OCI-LY1 (cell line): ENCODE data around the gene NOC3L.

ENCODE experiments used
- H2AFZ ChIP-seq: fragments of 200-600 bp; sonication (generic), shearing (Covaris generic); 2 replicates; pipeline ENCODE4 v1.6.0; 2014; ENCODE audit warnings: antibody characterized with exemption, mild to moderate bottlenecking, low read length
- H3F3A ChIP-seq: fragments of 200-600 bp; sonication (generic), shearing (Covaris generic); 2 replicates; pipeline ENCODE4 v1.6.0; 2014; ENCODE audit warnings: mild to moderate bottlenecking, antibody characterized with exemption, low read length, moderate library complexity; ENCODE audit not compliant: insufficient read depth
- H3K27ac ChIP-seq: fragments of 200-600 bp; sonication (generic); 2 replicates; pipeline ENCODE4 v1.5.1; 2014; ENCODE audit warnings: low read length, mixed run types, mild to moderate bottlenecking, low read depth; ENCODE audit not compliant: poor library complexity, severe bottlenecking
- H3K27me3 ChIP-seq: fragments of 200-600 bp; sonication (generic); 2 replicates; pipeline ENCODE4 v1.6.0; 2014; ENCODE audit warnings: antibody characterized with exemption, mild to moderate bottlenecking, low read length, moderate library complexity; ENCODE audit not compliant: insufficient read depth
- H3K36me3 ChIP-seq: fragments of 200-600 bp; sonication (generic); 2 replicates; pipeline ENCODE4 v1.6.1; 2014; ENCODE audit warnings: mild to moderate bottlenecking, antibody characterized with exemption, low read length, moderate library complexity, mixed read lengths; ENCODE audit not compliant: insufficient read depth
- H3K4me1 ChIP-seq: fragments of 200-600 bp; sonication (generic); 2 replicates; pipeline ENCODE4 v1.5.1; 2014; ENCODE audit warnings: mild to moderate bottlenecking, low read length, moderate library complexity; ENCODE audit not compliant: insufficient read depth, severe bottlenecking
- H3K4me2 ChIP-seq: fragments of 200-600 bp; sonication (generic), shearing (Covaris generic); 2 replicates; pipeline ENCODE4 v1.6.1; 2014; ENCODE audit warnings: low read length
- H3K4me3 ChIP-seq: fragments of 200-600 bp; sonication (generic); 2 replicates; pipeline ENCODE4 v1.5.1; 2014; ENCODE audit warnings: low read length, low read depth, mild to moderate bottlenecking, mixed read lengths; ENCODE audit not compliant: poor library complexity, severe bottlenecking
- H3K79me2 ChIP-seq: fragments of 200-600 bp; shearing (Covaris generic); 2 replicates; pipeline ENCODE4 v1.6.1; 2016; ENCODE audit warnings: mixed run types, low read length, mixed read lengths; ENCODE audit not compliant: insufficient read depth
- H3K9ac ChIP-seq: fragments of 200-600 bp; sonication (generic), shearing (Covaris generic); 2 replicates; pipeline ENCODE4 v1.6.1; 2014; ENCODE audit warnings: mild to moderate bottlenecking, low read length, mixed read lengths
- H3K9me2 ChIP-seq: fragments of 200-600 bp; sonication (generic), shearing (Covaris generic); 2 replicates; pipeline ENCODE4 v1.6.1; 2014; ENCODE audit warnings: low read depth, mild to moderate bottlenecking, low read length, mixed read lengths
- H3K9me3 ChIP-seq: fragments of 200-600 bp; shearing (Covaris generic); 2 replicates; pipeline ENCODE4 v1.6.1; 2014; ENCODE audit warnings: low read length, mixed read lengths
- H4K20me1 ChIP-seq: fragments of 200-600 bp; sonication (generic), shearing (Covaris generic); 2 replicates; pipeline ENCODE4 v1.6.0; 2016; ENCODE audit warnings: mild to moderate bottlenecking, low read length; ENCODE audit not compliant: insufficient read depth
- EZH2 ChIP-seq: fragments of 200-600 bp; sonication (generic), shearing (Covaris generic); IDR thresholded peaks from 2 replicates; pipeline ENCODE4 v1.8.0; 2017; ENCODE audit warnings: borderline replicate concordance, mixed run types, mild to moderate bottlenecking, antibody characterized with exemption, low read length, moderate library complexity, mixed read lengths
- TF ChIP-seq, protein P1 (sequence below): fragments of 200-600 bp; sonication (generic), shearing (Covaris generic); IDR thresholded peaks from 2 replicates; pipeline ENCODE4 v1.5.1; 2017; ENCODE audit warnings: mild to moderate bottlenecking, antibody characterized with exemption, low read length, moderate library complexity, mixed read lengths

NOC3L gene, protein sequence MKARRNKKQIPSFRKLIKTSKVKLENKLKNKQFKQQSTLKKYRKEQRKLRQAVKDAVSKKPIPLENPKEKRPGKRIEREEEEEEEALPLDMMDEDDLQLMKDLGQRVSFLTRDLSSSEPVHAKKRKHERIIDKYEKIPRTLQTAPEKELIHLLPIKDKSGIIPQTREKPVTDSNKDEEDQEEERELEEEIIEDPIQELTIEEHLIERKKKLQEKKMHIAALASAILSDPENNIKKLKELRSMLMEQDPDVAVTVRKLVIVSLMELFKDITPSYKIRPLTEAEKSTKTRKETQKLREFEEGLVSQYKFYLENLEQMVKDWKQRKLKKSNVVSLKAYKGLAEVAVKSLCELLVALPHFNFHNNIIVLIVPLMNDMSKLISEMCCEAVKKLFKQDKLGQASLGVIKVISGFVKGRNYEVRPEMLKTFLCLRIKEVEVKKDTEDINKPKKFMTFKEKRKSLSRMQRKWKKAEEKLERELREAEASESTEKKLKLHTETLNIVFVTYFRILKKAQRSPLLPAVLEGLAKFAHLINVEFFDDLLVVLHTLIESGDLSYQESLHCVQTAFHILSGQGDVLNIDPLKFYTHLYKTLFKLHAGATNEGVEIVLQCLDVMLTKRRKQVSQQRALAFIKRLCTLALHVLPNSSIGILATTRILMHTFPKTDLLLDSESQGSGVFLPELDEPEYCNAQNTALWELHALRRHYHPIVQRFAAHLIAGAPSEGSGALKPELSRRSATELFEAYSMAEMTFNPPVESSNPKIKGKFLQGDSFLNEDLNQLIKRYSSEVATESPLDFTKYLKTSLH

DNA sequence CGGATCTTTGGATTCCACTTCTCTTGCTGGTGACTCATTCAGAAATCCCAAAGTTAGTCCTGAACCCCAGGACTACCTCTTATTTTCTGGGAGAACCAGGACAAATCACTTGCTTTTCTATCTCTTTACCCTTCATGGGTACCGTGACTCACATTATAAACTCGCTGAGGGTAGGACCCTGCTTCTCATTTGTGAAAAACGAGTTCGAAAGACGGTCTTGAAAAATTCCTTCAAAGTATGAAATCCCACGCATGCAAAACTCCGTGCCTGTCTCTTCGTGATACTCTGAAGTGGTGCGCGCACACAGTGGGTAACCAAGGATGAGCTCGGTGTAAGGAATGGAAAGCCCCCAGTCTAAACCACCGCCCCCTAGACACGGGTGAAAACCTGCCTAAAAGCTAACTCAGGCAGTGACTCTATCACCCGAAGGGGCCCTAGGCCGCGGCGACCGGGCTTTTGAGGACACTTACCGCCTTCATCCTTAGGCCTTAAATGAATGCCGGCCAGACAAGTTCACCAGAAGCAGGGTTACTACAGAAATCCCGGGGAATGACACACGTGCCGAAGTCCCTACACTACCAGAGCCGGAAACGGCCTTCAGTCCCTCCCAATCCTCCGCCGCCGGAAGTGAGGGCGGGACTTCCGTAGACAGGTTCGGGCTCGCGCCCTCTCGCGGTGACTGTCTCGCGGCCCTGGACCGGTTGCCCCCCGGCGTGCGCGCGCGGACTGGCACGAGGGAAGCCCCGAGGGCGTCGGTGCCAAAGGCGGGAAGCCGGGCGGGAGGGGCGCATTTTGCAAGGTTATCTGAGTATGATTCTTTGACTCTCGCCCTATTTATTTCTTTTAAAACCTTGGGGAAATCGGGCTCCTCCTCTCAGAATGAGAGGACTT lies at the start of gene NOC3L:
Gene NOC3L (minus strand): TSS at position 580 of the 891 bp plus-strand sequence. CDS start 101 bp downstream, at position 479.
- H2AFZ ChIP-seq: no peak within 1 kb of the TSS
- TF ChIP-seq, protein P1, sequence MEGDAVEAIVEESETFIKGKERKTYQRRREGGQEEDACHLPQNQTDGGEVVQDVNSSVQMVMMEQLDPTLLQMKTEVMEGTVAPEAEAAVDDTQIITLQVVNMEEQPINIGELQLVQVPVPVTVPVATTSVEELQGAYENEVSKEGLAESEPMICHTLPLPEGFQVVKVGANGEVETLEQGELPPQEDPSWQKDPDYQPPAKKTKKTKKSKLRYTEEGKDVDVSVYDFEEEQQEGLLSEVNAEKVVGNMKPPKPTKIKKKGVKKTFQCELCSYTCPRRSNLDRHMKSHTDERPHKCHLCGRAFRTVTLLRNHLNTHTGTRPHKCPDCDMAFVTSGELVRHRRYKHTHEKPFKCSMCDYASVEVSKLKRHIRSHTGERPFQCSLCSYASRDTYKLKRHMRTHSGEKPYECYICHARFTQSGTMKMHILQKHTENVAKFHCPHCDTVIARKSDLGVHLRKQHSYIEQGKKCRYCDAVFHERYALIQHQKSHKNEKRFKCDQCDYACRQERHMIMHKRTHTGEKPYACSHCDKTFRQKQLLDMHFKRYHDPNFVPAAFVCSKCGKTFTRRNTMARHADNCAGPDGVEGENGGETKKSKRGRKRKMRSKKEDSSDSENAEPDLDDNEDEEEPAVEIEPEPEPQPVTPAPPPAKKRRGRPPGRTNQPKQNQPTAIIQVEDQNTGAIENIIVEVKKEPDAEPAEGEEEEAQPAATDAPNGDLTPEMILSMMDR: peak; percentile 52
- no peak for TF ChIP-seq EZH2
- peak within 1 kb of the TSS; percentile 88 for H3K4me3 ChIP-seq
- no peaks in the 10 kb centered on the region for H3F3A ChIP-seq
- H3K9ac ChIP-seq: peak within 1 kb of the TSS; percentile 92
- no peaks in the 10 kb centered on the region for H4K20me1 ChIP-seq
- peaks cover 13% of the 10 kb centered on the region for H3K79me2 ChIP-seq
- peaks cover 6% of the 10 kb centered on the region for H3K36me3 ChIP-seq
- H3K9me2 ChIP-seq: no peaks in the 10 kb centered on the region
- no peaks in the 10 kb centered on the region for H3K27me3 ChIP-seq
- no peak within 1 kb of the TSS for H3K27ac ChIP-seq
- peaks cover 15% of the 10 kb centered on the region for H3K4me1 ChIP-seq
- H3K4me2 ChIP-seq: peak within 1 kb of the TSS; percentile 95
- no peaks in the 10 kb centered on the region for H3K9me3 ChIP-seq

DNA sequence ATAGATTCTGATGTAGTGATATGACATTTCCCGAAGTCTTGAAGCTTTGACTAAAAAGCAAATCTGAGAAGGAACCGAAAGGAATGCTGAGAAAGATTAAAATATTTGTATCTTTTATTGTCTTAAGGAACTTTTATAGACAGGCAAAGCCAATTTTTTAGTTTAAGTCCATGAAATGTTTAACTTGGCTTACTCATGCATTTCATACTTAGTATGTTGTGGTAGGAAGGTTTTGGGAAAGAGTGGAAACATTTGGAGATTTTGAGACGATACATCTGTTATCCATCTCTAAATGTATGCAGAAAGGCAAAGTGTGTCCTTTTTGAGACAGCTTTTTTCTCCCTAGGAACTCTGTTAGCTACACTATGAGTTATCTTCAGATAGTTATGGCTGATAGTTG lies 49.7 kb upstream of the NOC3L start:
- Histone ChIP-seq H3K9me2 (no peaks in the 10 kb centered on the region), H3K4me3 (no peak overlapping the region), H3K27me3 (no peaks in the 10 kb centered on the region), H3K9ac (no peak overlapping the region), H2AFZ (no peak overlapping the region), H3K9me3 (no peaks in the 10 kb centered on the region), H4K20me1 (no peaks in the 10 kb centered on the region), H3F3A (no peaks in the 10 kb centered on the region), H3K36me3 (no peaks in the 10 kb centered on the region), H3K4me2 (no peak overlapping the region), H3K4me1 (no peaks in the 10 kb centered on the region), H3K79me2 (no peaks in the 10 kb centered on the region), H3K27ac (no peak overlapping the region)
- TF ChIP-seq, protein P1: no peak
- TF ChIP-seq EZH2: no peak

DNA sequence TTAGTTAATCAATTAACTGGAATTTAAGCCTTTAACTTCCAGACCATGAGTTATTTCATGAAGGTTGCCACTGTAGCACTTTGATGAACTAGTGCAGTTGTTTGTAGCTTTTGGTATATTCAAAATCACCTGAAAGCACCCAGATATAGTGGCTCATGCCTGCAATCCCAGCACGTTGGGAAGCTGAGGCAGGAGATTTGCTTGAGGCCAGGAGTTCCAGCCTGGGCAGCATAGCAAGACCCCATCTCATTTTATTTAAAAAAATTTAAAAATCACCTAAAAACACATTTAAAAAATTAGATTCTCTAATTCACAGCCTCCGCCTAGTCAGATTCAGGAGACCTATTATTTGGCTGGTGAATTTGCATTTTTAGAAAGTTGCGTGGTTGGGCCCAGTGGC lies 48.6 kb upstream of the NOC3L start:
- Histone ChIP-seq H4K20me1 (no peaks in the 10 kb centered on the region), H3K4me3 (no peak overlapping the region), H3K4me2 (no peak overlapping the region), H3K27me3 (no peaks in the 10 kb centered on the region), H3K4me1 (no peaks in the 10 kb centered on the region), H3K36me3 (no peaks in the 10 kb centered on the region), H3F3A (no peaks in the 10 kb centered on the region), H2AFZ (no peak overlapping the region), H3K79me2 (no peaks in the 10 kb centered on the region), H3K9me2 (no peaks in the 10 kb centered on the region), H3K9me3 (no peaks in the 10 kb centered on the region), H3K9ac (no peak overlapping the region), H3K27ac (no peak overlapping the region)
- no peak for TF ChIP-seq EZH2
